Small intestine (tissue), 7 donors: Measurements from ENCODE around the gene GPR157. TPM values are rescaled to one million over a fixed set of nuclear protein-coding genes. Genes with fewer than 3 reads are reported as not detected.
"Not testable (repeated sequence)": the region's sequence is repeated elsewhere in the genome, so short reads cannot be mapped to it uniquely, and the experiment has no call there.

ENCODE experiments used
- DNase-seq, 2 donors: peaks; one replicate each; pipeline versions ENCODE4 v3.0.0 to v3.0.0-alpha.2; 2013
- FAIRE-seq: peaks from 2 replicates; lab custom pipeline; 2012; peaks lifted over from hg19 to GRCh38; lab: Jason Lieb, UNC
- H3K27ac ChIP-seq, 3 donors: one replicate each; pipeline ENCODE4 v1.5.1; 2013; ENCODE audit warnings: low read length in 2 of 3, mild to moderate bottlenecking in 2 of 3, control low read depth in 1 of 3, inconsistent platforms in 1 of 3, low read depth in 1 of 3, moderate library complexity in 1 of 3
- H3K27me3 ChIP-seq, 3 donors: one replicate each; pipeline ENCODE4 v1.6.1; 2013; ENCODE audit warnings: low read length in 3 of 3, inconsistent platforms in 1 of 3; ENCODE audit not compliant: control insufficient read depth in 3 of 3, insufficient read depth in 3 of 3
- H3K36me3 ChIP-seq, 3 donors: one replicate each; pipeline ENCODE4 v1.6.1; 2013; ENCODE audit warnings: low read length in 3 of 3, inconsistent platforms in 1 of 3, low read depth in 1 of 3, mild to moderate bottlenecking in 1 of 3, moderate library complexity in 1 of 3; ENCODE audit not compliant: control insufficient read depth in 3 of 3, insufficient read depth in 2 of 3
- H3K4me1 ChIP-seq, 3 donors: one replicate each; pipeline ENCODE4 v1.6.1; 2013; ENCODE audit warnings: low read length in 2 of 3, inconsistent platforms in 1 of 3, low read depth in 1 of 3, mild to moderate bottlenecking in 1 of 3, moderate library complexity in 1 of 3; ENCODE audit not compliant: control insufficient read depth in 3 of 3, insufficient read depth in 2 of 3
- H3K4me3 ChIP-seq, 3 donors: one replicate each; pipeline ENCODE4 v1.5.1; 2013; ENCODE audit warnings: low read length in 3 of 3, control low read depth in 1 of 3, inconsistent platforms in 1 of 3, low read depth in 1 of 3, mild to moderate bottlenecking in 1 of 3, moderate library complexity in 1 of 3
- H3K9me3 ChIP-seq, 2 donors: one replicate each; pipeline ENCODE4 v1.6.1; 2013; ENCODE audit warnings: low read depth in 1 of 2, low read length in 1 of 2; ENCODE audit not compliant: control insufficient read depth in 2 of 2, insufficient read depth in 1 of 2
- WGBS, 3 donors: extraction: QIAGEN DNeasy Blood & Tissue Kit; methylation state at CpG; one replicate each; pipeline ENCODE4 v1.1.7; 2013; 5-methylcytosine and 5-hydroxymethylcytosine counted together
- polyA plus RNA-seq, 4 donors: library from polyadenylated mRNA; stranded (reverse) in 3 of 4; unstranded in 1 of 4; fragments of 200-250 nt in 3 of 4; fragments of 120-200 nt in 1 of 4; gene quantifications; one replicate each; pipeline versions ENCODE4 v1.2.1 to v1.2.3, GENCODE V29; 2013
- donor health status: healthy with polysubstance abuse.
- donor health status: control.
- donor health status: control.
- donor health status: Bipolar disorder and iron deficiency.
- donor health status: healthy.

GPR157 gene
- polyA plus RNA-seq, 4 donors = 1.1 to 35.2 (median 1.8) TPM

DNA sequence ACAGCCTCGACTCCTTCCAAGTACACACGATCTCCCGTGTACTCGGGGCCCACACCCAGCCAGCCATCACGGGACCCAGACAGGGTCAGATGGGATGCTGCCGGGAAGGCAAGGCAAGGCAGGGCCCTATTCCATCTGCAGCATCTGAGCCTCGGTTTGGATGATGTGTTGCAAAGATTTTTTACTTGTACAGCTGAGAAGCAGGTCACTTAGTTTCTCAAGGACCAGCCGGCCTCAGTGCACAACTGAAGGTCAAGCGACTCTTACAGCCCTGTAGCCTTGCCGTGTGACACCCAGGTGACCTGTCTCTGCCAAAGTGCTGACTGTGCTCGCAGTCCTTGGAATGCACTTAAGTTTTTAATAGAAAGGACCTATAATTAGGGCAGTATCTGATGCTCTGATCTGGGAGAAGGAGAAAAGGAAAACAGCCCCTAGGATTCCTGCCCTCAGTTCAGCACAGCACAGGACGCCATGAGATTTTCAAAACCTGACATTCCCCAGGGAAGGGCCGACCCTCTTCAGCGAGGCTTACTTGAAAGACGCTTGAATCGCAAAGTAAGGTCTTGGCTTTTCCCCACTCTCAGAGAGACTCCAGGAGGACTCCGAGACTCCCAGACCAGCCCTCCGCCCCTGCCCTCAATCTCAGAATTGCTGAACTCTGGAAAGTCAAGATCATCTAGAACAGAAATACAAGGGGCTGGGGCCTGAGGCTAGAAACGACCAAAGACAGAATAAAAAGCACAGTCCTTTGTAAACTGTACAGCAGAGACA, 1.3 kb downstream of the GPR157 start:
- peaks cover 0 to 7% of the 10 kb centered on the region in 2 donors for H3K9me3 ChIP-seq
- no peaks in the 10 kb centered on the region for H3K4me1 ChIP-seq
- H3K27ac ChIP-seq = peak overlapping the region in 1 of 3 donors; percentile 76
- peaks cover 0 to 2% (median 0%) of the 10 kb centered on the region in 3 donors for H3K36me3 ChIP-seq
- DNase-seq (peak in 1 of 2 donors; percentile 44), FAIRE-seq (no peak)
- WGBS, 3 donors = 53 to 74% (median 57%) methylated on average over 19 of the region's 19 CpGs
- H3K4me3 ChIP-seq = peak overlapping the region in 2 of 3 donors; percentile 65 to 93
- H3K27me3 ChIP-seq = no peaks in the 10 kb centered on the region

DNA sequence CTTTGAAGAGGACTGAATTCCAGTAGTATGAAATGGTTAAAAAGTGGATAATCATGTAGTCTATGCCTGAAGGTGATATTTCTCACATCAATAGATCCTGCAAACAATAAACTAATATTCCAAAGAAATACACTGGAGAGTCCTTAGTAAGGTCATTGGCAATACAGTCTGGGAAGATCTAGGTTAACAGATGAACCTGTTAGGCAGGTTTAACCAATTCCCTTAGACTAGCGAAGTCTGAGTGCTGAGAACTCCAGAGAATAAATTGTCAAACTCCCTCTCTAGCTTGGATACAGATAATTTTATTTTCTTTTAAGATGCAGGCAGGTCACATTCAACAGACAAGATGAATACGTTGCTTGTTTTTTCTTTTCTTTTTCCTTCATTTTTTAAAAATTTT, 2.4 kb downstream of the GPR157 start:
- Histone ChIP-seq H3K27me3 (no peaks in the 10 kb centered on the region), H3K27ac (no peak overlapping the region), H3K36me3 (peaks cover 0 to 10% (median 0%) of the 10 kb centered on the region in 3 donors), H3K4me1 (no peaks in the 10 kb centered on the region), H3K9me3 (peaks cover 0 to 7% of the 10 kb centered on the region in 2 donors), H3K4me3 (no peak overlapping the region)
- no peak for FAIRE-seq
- WGBS, 3 donors = 51 to 84% (median 55%) methylated on average over 2 of the region's 2 CpGs
- DNase-seq = peak in 1 of 2 donors; percentile 22

DNA sequence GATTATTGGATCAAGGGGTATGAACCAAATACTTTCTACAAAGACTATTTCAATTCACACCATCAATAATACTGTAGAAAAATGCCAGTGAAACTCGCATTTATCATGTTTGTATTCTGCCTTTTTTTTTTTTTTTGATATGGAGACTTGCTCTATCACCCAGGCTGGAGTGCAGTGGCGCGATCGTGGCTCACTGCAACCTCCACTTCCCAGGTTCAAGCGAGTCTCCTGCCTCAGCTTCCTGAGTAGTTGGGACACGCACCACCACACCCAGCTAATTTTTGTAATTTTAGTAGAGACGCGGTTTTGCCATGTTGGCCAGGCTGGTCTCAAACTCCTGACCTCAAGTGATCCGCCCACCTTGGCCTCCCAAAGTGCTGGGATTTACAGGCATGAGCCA, 3.1 kb downstream of the GPR157 start:
- H3K36me3 ChIP-seq = peaks cover 0 to 16% (median 0%) of the 10 kb centered on the region in 3 donors
- not testable (repeated sequence) for H3K27ac ChIP-seq, H3K9me3 ChIP-seq, FAIRE-seq, H3K27me3 ChIP-seq, DNase-seq, H3K4me1 ChIP-seq, H3K4me3 ChIP-seq
- WGBS, 3 donors = 82 to 86% (median 83%) methylated on average over 9 of the region's 9 CpGs

DNA sequence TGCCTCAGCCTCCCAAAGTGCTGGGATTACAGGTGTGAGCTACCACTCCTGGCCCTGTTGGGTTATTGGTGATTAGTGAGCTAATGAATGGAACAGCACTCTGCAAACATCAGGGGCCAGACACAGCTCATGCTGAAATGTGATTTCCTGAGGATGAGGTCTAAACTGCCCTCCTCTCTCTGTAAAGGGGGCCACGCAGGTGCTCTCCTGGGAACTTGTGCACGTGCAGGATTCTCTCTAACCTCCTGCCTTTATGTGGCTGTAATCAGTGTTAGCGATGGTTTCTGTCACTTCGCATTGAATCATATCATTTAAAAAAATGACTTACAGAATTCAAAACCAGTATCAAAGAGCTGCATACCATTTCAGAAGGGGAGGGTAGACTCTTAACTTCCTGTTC, 3.6 kb downstream of the GPR157 start:
- no peak for DNase-seq
- Histone ChIP-seq H3K9me3 (peaks cover 0 to 7% of the 10 kb centered on the region in 2 donors), H3K36me3 (peaks cover 0 to 21% (median 0%) of the 10 kb centered on the region in 3 donors), H3K27ac (no peak overlapping the region), H3K27me3 (no peaks in the 10 kb centered on the region), H3K4me1 (no peaks in the 10 kb centered on the region), H3K4me3 (no peak overlapping the region)
- no peak for FAIRE-seq
- WGBS, 3 donors = 74 to 83% (median 76%) methylated on average over 4 of the region's 4 CpGs

DNA sequence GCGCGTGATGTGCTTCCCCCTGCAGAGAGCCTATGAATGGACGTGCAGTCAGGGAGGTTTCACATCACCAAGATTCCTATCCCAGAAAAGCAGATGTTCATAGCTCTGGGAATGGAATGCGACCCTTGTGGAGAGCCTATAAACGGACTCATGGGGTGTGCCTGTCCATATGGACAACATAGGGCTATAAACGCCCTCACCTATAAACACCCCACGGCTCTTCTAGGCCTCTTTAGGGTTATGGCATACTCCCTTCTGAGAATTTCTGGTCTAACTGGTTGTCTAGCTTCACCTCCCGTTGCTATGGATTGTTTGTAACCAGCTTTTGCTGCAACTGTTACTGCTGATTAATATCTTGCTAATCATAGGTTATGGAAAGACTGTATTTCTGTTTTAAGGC, 4.5 kb downstream of the GPR157 start:
- peaks cover 0 to 30% (median 2%) of the 10 kb centered on the region in 3 donors for H3K36me3 ChIP-seq
- 51 to 70% (median 57%) methylated on average over 5 of the region's 8 CpGs for WGBS, 3 donors

DNA sequence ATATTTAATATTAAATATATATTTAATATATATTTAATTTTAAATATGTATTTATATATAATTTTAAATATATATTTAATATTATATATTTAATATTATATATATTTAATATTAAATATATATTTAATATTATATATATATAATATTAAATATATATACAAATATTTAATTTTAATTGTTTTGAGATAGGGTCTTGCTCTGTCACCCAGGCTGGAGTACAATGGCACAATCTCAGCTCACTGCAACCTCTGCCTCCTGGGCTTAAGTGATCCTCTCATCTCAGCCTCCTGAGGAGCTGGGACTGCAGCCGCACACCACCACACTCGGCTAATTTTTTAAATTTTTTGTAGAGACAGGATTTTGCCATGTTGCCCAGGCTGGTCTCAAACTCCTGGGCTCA, 5.2 kb downstream of the GPR157 start:
- not testable (repeated sequence) for DNase-seq, H3K4me1 ChIP-seq, FAIRE-seq, H3K9me3 ChIP-seq, H3K4me3 ChIP-seq, H3K27ac ChIP-seq, H3K27me3 ChIP-seq
- 98% methylated on average over 2 of the region's 2 CpGs for WGBS, 3 donors
- H3K36me3 ChIP-seq = peaks cover 0 to 34% (median 2%) of the 10 kb centered on the region in 3 donors

More for the DNA sequence above, 4.5 kb downstream of the GPR157 start:
- not testable (repeated sequence) for H3K27me3 ChIP-seq, H3K27ac ChIP-seq, H3K4me1 ChIP-seq, FAIRE-seq, H3K9me3 ChIP-seq, H3K4me3 ChIP-seq
- DNase-seq = peak in 1 of 2 donors; percentile 33

DNA sequence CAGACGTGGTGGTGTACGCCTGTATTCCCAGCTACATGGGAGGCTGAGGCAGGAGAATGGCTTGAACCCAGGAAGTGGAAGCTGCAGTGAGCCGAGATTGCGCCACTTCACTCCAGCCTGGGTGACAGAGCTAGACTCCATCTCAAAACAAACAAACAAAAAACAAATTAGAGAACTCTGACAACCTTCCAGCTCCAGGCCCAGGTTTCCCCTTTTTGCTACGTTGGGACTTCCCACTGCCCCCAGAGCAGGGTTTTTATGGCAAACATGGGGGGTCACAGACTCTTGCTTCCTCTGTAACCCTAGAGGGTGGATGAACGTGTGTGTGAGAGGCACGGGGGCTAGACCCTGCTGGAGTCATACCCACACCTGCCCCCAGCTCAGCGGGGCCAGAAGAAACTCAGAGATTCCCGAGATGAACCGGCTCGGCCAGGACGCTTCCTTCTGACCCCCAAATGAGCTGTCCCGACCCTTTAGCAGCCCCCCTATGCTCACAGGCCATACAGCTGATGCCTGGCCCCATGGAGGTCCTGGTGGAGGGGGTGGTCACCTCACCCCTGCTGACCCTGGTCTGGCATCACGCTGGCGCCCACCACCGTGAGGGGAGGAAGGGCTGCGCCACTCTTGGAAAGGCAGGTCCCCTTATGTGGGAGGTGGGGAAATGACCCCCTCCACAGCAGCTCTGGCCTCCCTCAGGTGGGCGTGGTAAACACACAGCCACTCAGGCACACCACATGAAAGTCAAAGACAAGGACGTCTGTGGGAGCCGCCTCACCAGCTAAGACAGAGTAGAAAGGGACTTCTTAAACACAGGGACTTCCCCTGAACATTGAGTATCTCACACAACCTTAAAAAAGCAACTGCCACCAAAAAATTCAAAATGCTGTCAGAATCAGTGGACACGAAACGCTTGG, 7.1 kb downstream of the GPR157 start:
- H3K9me3 ChIP-seq = peaks cover 0 to 7% of the 10 kb centered on the region in 2 donors
- WGBS, 3 donors = 80 to 87% (median 85%) methylated on average over 22 of the region's 22 CpGs
- no peak overlapping the region for H3K4me3 ChIP-seq
- H3K36me3 ChIP-seq = peaks cover 0 to 43% (median 2%) of the 10 kb centered on the region in 3 donors
- no peaks in the 10 kb centered on the region for H3K27me3 ChIP-seq
- H3K4me1 ChIP-seq = no peaks in the 10 kb centered on the region
- no peak for DNase-seq
- no peak overlapping the region for H3K27ac ChIP-seq
- FAIRE-seq = no peak

DNA sequence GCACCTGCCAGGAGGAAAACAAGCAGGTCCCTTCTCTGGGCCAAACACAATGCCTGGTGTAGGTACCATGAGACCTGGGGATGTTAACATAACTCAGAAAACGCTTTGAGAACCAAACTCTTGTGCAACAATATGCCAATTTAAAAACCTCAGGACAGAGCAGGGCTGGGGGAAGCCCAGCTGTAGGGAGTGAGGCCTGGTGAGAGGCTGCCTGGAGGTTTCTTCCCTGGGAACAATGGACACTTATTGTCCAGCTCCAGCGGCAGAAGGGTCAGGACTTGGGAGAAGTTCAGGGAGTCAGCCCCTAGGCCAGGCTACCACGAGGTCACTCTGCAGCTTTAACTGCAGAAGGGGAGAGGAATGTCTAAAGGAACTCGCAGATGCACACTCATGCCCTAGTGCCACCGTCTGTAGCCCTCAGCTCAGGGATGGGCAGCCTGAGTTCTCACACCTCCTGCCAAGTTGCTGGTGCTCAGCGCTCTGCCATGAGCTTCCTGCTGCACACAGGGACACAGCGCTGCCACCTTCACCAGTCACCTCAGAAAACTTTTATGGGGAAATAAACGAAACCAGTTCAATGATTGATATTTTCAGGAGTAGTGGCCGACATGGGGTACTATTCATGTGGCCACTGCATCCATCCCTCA, 8.5 kb downstream of the GPR157 start:
- no peak for DNase-seq
- Histone ChIP-seq H3K4me1 (peaks cover 0 to 5% (median 2%) of the 10 kb centered on the region in 3 donors), H3K27me3 (no peaks in the 10 kb centered on the region), H3K4me3 (no peak overlapping the region), H3K36me3 (peaks cover 0 to 43% (median 2%) of the 10 kb centered on the region in 3 donors), H3K9me3 (peaks cover 0 to 7% of the 10 kb centered on the region in 2 donors), H3K27ac (no peak overlapping the region)
- FAIRE-seq = no peak
- 74 to 80% (median 75%) methylated on average over 9 of the region's 9 CpGs for WGBS, 3 donors
